ENCODE results near the gene EPS15.

DNA sequence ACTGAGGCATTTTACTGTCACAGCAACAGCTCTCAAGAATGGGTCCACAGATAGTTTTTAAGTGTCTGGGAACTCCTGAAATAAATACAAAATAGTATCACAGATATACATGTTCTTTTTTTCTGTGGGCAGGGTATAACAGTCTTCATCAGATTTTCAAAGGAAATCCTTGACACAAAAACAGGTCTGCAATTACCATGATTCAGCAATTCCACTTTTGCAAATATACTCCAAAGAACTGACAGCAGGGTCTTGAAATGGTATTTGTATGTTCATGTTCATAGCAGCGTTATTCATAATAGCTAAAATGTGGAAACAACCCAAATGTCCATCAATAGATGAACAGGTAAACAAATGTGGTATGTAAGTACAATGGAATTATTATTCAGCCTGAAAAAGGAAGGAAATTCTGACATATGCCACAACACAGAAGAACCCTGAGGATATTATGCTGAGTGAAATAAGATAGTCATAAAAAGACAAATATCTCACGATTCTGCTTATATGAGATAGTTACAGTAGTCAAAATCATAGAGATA is 85.0 kb downstream of the EPS15 start:
- TF ChIP-seq POLR2AphosphoS5 (IDR thresholded peaks at IDR 0.05; ENCODE audit: low read depth, low read length) (no peak), TAF1 (IDR thresholded peaks at IDR 0.05; ENCODE audit: low read depth, low read length) (no peak)

All from GM12891 (cell line).